Measurements from ENCODE around the gene RNF157.
"Not testable (repeated sequence)": the region's sequence is repeated elsewhere in the genome, so short reads cannot be mapped to it uniquely, and the experiment has no call there.

RNF157 gene

DNA sequence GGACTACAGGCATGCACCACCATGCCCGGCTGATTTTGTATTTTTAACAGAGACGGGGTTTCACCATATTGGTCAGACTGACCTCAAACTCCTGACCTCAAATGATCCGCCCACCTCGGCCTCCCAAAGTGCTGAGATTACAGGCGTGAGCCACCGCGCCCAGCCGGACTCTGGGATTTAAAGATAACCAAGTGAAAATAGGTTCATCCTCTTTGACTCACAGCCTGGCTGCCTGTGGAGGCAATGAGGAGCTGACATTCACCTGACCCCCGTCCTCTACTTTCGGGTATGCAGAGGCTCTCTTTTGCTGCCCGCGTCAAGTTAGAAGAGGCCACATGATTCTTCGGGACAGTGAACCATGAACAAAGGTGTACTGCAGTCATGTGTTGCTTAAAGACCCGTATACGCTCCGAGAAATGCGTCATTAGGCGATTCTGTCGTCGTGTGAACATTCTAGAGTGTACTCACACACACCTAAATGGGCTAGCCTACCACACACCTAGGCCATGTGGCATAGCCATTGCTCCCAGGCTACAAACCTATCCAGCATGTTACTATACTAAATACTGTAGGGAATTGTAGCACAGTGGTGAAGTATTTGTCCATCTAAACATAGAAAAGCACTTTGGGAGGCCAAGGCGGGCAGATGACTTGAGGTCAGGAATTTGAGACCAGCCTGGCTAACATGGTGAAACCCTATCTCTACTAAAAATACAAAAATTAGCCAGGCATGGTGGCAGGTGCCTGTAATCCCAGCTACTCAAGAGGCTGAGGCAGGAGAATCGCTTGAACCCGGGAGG lies 12.9 kb upstream of the RNF157 start:
- DNase-seq, result not testable (repeated sequence)

- DNase-seq, result no peak
Observed at GRCh38 chr17:76252040-76252954, 12.0 kb upstream of the RNF157 start.

GRCh38 chr17:76251478-76252039 lies 11.3 kb upstream of the RNF157 start:
- no peak for DNase-seq

DNA sequence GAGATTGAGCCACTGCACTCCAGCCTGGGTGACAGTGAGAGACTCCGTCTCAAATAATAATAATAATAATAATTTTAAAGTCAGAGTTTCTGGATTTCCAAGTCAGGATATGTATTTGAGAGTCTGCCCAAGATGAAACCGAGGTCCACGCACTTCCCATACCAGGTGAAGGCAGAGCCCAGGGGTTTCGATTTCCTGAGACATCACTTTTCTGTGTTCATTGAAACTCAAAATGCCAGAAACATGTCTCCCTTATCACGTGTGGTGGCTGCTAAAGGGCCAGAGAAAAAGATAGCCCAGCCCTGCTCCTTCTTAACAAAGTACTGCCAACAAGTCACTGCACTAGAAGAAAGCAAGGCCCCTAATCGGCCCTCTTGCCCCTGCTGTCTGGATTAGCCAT lies 9.8 kb upstream of the RNF157 start:
- DNase-seq, result no peak

GRCh38 chr17:76248013-76248782 lies 7.9 kb upstream of the RNF157 start:
- no peak for DNase-seq

GRCh38 chr17:76247304-76247703 lies 7.0 kb upstream of the RNF157 start:
- no peak for DNase-seq

DNA sequence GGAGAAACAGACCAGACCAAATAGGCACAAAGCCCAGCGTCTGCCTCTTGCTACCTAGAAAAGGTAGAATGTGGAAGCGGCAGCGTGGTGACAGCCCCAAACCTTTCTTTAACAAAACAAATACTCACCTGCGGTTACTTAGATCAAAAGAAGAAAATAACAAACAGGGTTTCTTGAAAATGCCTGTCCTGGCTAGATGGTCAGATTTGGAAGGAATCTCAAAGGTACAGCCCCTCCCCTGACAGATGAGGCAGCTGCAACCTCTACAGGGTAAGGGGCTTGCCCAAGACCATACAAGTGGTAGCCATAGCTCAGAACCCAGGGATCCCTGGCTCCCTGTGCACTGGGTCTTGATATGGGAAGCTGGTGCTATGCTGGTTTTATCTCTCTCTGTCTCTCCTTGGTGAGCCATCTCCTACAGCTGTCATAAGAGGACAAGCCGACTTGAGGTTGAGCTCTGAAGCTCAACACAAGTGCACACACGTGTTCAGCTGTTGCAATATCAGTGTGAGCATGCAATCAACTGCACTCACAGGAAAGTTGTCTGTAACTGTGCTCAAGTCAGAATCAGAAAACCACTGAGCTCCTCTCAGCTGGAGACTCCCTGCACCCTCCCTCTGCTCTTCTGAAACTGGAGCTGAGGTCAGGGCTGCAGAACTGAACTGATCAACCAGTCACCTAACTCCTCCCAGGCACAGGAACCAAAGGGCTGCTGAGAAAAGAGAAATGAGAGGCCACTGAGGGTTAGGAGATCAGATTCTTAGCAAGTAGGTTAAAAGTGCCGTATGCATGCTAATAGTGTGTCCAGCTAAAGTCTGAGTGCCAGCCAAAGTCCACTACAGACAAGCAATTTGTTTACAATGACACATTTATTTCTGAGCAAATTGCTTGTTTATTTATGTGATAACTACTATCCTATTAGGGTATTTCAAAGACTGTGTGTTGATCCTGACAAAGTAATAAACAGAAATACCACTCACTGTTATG lies 6.1 kb upstream of the RNF157 start:
- no peak for DNase-seq

DNA sequence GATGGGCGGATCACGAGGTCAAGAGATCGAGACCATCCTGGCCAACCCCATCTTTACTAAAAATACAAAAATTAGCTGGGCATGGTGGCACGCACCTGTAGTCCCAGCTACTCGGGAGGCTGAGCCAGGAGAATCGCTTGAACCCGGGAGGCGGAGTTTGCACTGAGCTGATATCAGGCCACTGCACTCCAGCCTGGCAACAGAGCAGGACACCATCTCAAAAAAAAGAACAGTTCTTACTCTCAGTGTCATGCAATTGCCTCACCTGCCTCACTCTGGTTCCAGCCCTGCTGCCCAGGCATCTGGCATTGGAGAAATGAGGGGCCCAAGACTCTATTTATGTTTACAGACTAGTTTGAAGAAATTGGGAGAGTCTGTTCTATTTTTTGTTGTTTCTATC lies 4.4 kb upstream of the RNF157 start:
- DNase-seq, result not testable (repeated sequence)

DNA sequence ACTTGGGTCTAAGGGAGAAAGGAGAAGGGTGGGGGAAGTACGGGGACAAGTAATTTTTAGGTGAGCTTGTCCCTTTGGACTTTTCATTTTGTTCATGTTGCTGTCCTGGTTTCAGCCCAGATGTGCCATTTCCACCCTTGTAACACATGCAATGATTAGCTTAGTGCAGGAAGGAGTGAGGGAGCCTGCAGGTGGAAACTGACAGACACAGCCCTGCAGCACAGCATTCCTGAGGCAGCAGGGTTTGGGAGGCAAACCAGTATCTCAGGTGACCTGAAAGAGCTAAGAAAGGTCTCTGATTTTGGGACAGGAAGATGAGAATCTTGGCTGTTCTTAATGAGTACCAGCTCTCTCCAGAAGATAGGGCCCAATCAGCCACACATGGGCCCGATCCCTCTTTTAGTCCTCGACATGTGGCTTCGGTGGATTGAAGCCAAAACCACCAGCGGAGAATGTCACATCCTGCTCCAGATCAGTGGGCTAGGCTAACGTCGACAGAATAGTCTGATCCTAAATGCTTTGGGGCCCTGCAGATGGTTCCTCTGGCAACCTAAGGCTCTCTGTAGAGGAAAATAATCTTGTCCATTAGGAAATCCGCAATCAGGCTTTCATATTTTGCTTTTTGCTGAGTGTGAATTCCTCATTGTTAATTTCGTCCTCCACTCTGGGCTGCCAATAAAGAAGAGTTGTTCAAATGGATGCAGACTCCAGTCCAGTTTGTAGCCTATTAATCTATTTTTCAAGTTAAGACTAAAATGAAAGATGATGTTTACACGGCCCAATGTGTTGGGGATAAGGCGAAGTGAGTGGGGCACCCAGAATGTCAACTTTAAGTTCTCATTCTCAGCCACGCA lies 3.8 kb upstream of the RNF157 start:
- no peak for DNase-seq

DNA sequence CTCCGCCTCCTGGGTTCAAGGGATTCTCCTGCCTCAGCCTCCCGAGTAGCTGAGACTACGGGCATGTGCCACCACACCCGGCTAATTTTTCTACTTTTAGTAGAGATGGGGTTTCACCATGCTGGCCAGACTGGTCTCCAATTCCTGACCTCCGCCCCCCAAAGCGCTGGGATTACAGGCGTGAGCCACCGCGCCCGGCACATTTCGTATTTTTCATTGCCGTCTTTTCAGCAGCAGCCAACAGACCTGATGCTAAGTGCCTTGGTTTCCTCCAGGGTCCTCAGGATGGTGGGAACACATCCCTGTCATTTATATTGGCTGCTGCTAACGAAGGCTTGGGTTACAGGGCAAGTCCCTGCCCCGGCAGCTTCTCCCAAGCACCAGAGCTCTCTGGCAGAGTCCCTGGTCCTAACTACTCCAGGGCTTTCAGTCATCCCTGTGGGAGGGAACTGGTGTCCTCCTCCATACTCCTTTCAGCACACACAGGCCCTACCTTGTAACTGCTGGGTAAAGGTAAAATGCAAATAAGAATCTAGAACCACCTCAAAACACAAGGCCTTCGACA lies 1.5 kb upstream of the RNF157 start:
- no peak for DNase-seq

- no peak for DNase-seq
Observed at GRCh38 chr17:76241204-76241538, 878 bp upstream of the RNF157 start.

GRCh38 chr17:76239538-76240274 lies 587 bp downstream of the RNF157 start:
- no peak for DNase-seq

DNA sequence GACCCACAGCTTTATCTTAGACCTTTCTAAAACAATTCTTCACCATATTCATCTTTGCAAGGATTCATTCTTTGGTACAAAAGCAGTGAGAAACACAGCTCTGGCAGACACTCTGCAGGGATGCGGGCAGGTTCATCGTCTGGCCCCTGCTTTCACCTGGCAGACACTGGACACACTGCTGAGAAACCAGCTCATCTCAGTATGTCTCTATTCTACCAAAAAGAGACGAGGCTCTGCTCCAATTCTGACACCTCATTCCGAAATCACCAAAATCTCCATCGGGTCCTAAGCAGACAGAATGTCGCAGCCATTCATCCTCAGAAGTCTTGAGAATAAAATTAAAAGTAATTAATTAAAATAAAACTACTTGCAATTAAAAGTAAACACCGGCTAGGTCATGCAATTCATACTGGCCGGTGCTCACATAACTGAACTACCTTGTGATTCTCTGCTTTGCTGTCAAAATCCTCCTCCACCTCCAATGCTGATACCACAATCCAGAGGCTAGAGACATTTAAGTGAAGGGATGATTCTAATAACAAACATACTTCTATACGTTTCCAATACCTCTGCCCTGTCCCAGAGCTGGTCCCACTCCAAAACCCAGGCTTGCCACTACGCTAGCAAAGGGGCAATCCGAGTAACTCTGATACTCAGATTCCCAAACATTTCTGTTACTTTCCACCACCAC lies 1.3 kb downstream of the RNF157 start:
- DNase-seq, result no peak

- no peak for DNase-seq
Observed at GRCh38 chr17:76237859-76238313, 2.4 kb downstream of the RNF157 start.

DNA sequence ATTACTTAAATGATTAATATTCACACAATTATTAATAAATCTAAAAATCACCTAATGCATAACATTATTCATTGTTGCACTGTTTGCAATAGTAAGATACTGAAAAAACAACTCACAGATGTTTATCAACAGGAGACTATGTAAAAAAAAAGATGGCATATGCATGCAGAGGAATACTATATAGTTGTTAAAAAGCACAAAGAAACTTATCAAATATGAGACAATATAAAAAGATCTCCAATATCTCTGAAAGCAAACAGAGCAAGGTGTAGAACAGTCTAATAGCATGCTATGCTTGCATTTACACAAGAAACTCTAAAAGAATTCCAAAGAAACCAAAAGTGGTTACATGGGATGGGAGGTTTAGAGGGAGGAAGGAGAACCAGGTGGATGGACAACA lies 3.7 kb downstream of the RNF157 start:
- DNase-seq, result no peak

- no peak for DNase-seq
Observed at GRCh38 chr17:76235883-76236282, 4.4 kb downstream of the RNF157 start.

GRCh38 chr17:76234354-76234679 lies 6.0 kb downstream of the RNF157 start:
- no peak for DNase-seq

DNA sequence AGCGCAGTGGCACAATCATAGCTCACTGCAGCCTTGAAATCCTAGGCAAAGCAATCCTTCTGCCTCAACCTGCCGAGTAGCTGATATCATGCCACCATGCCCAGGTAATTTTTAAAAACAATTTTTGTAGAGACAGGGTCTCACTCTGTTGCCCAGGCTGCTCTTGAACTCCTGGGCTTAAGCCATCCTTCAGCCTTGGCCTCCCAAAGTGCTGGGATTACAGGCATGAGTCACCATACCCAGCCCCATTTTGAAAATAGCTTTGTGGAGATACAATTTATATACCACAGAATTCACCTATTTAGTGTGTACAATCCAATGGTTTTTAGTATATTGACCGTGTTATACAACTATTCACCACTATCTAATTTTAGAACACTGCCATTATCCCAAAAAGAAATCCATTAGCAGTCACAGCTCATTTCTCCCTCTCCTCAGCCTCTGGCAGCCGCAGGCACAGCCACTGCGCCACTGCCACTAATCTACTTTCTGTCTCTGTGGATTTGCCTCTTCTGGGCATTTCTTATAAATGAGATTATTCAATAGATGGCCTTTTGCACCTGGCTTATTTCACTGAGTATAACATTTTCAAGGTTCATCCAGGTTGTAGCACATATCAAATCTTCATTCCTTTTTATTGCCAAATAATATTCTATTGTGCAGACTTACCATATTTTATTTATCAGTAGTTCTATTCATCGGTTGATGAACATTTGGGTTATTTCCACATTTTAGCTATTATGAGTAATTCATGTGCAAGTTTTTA lies 6.5 kb downstream of the RNF157 start:
- no peak for DNase-seq

All from cortex of kidney (tissue), 1 donor.